GM19455 (cell line): ENCODE data around the gene TP53RK.

Experiments used
- ATAC-seq: cut with Tn5 transposase; IDR thresholded peaks from one replicate; pipeline ENCODE4 v1.9.1; 2021; ENCODE audit not compliant: unreplicated experiment

Gene TP53RK

GRCh38 chr20:46666306-46666705, 22.9 kb downstream of the TP53RK start:
- no peak for ATAC-seq

DNA sequence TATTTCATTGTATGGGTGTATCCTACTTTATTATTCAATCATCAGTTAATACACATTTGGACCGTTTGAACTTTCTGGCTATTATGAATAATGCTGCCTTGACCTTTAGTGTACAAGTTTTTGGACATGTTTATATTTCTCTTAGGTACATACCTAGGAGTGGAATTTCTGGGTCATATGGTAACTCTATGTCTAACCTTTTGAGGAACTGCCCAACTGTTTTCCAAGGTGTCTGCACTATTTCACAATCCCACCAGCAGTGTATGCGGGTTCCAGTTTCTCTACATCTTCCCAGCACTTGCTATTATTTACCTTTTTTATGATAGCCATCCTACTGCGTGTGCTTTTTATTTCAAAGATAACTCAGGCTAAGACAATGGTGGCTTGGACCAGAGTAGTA, 23.6 kb downstream of the TP53RK start:
- ATAC-seq: no peak

DNA sequence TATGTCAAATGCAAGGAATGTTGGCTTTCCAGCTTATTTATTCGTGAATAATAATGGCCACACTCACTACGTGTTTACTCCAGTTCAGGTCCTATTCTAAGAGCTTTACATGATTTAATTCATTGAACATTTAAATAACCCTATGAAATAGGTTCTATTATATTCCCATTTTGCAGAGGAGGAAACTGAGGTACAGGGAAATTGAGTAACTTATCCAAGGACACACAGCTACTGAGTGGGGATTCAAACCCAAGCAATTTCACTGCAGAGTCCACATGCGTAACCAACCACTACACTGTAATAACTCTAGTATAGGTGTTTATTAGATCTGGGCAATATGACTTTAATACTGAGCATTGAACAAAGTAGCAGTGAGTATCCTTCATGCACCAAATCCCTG, 25.7 kb downstream of the TP53RK start:
- ATAC-seq: no peak

GRCh38 chr20:46661659-46662058, 27.6 kb downstream of the TP53RK start:
- ATAC-seq: no peak

DNA sequence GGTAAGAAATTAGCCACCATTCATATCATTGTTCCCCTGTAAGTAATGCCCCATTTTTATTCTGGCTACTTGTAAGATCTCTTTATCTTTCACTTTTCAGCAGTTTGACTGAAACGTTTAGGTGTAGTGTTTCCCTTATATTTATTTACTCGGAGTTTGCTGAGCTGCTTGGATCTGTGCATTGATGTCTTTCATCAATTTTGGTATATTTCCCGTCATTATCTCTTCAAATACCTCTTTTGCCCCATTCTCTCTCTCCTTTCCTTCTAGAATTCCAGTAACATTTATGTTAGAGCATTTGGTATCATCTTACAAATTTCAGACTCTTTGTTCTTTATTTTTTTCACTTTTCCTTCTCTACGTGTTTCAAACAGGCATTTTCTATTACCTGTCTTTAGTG, 28.8 kb downstream of the TP53RK start:
- ATAC-seq: no peak

- ATAC-seq: no peak
Observed at GRCh38 chr20:46657618-46658017, 31.6 kb downstream of the TP53RK start.

DNA sequence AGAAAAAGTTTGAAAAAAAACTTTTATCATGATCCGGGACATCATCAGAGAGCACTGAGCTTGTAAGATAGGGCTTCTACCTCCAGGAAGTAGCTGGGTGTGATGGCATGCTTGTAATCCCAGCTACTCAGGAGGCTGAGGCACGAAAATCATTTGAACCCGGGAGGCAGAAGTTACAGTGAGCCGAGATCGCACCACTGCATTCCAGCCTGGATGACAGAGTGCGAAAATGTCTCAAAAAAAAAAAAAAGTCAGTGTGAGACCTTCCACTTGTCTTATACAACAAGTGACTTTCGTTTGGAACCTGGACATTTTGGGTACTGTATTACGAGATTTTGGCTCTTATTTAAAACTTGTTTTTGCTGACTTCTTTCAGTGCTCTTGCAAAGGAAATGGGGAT, 32.1 kb downstream of the TP53RK start:
- ATAC-seq: no peak

- ATAC-seq: no peak
Observed at GRCh38 chr20:46652699-46653098, 36.5 kb downstream of the TP53RK start.

DNA sequence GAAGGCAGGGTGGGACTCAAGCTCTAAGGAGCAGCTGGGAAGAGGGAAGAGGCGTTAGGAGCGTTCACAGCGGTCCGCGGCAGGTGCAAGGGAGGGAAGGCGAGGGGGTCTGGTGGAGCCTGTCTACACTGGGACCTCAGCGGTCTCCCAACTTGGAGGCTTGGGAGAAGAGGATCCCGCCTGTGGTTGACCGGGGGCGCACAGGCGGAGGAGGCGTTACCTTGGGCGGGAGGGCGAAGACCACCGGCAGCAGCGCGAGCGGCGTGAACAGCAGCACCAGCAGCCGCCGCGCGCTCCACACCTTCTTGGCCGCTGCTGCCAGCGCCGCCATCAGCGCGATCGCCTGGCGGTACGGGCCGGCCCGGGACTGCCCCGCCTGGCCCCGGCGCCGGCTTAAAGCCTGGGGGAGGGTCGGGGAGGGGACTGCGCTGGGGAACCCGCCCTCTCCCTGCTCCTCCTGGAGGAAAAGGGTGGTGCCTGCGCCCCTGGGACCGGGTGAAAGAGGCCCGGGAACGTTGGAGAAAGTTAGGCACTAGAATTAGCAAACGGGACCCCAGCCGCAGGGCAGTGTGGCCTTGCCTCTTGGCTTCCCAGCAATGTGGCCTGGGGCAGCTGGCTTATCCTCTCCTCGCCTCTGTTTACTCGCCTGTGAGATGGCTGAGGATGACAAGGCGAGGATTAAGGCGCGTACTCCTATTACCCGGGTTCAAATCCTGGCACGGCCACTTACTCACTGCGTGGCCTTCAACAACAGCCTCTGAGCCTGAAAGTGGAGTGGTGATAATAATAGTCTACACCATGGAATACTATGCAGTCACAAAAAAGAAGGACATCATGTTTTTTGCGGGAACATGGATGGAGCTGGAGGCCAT, 37.9 kb downstream of the TP53RK start, which contains the start of gene SLC13A3:
Gene SLC13A3, minus strand, starts transcription at position 369 of the 872 bp plus-strand sequence. Its CDS starts 38 bp downstream, at position 331.
- ATAC-seq: no peak

GRCh38 chr20:46650575-46651090, 38.6 kb downstream of the TP53RK start:
- ATAC-seq: no peak

- ATAC-seq: no peak
Observed at GRCh38 chr20:46649965-46650542, 39.2 kb downstream of the TP53RK start.

DNA sequence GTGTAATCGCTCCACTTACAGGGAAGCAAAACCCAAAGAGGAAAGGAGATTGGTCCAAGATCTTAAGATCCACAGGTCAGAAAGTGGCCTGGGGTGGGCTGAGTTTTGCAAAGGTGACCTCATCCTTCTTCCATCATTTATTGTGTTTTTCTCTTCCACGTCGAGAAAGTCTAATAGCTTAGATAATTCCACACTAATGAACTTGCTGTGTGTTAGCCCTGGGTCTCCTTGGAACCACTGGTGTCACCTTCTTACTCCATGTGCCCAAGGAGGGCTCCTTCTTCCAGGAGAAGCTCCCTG, 39.6 kb downstream of the TP53RK start:
- ATAC-seq: no peak

- no peak for ATAC-seq
Observed at GRCh38 chr20:46648903-46649649, 40.2 kb downstream of the TP53RK start.

DNA sequence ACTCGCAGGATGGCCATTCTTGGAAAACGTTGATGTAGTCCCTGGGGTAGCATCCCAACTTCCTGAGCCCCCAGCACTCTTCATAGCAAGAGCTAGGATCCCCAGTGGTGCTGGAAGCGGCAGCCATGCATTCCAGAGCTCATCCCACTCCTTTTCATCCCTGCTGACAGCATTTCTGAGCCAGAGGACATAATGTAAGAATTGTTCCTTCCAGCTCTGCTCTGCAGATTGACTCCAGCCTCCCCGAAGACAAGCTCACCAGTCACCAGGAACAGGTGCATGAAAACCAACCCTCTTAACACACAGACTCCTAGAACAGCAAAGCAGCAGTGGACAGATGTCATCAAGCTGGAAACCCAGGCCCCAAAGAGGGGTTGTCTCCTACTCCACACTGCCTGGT, 41.8 kb downstream of the TP53RK start:
- ATAC-seq: no peak

DNA sequence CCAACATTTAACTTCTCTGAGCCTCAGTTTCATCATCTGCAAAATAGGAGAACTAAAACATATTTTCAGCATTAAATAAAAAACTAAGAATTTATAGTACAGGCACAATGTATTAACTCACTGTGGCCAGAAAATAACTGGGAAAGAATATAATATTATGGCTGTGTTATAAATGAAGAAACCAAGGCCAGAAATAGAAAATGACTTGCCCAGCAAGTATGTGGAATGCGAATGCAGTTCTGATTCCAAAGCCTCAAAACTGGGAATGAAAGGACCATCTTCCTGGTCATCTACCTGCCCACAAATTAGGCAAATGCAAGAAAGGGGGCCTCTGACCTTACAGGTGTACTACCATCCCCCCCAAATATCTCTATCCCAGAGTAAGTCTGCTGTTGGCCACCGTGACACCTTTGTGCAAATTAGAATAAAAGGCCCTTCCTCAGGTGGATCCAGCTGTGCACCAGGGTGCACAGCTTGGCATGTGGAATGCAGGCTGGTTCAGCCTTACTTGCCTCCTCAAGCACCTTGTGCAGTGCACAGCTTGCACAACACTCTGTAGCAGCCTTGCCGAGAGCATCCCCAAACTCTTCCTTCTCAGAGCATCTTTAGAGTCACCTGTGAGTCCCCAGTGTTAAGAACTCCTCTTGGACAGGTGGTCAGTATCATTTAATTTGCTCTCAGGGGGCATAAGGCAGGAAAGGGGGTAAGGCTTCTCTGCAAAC, 42.4 kb downstream of the TP53RK start:
- no peak for ATAC-seq

DNA sequence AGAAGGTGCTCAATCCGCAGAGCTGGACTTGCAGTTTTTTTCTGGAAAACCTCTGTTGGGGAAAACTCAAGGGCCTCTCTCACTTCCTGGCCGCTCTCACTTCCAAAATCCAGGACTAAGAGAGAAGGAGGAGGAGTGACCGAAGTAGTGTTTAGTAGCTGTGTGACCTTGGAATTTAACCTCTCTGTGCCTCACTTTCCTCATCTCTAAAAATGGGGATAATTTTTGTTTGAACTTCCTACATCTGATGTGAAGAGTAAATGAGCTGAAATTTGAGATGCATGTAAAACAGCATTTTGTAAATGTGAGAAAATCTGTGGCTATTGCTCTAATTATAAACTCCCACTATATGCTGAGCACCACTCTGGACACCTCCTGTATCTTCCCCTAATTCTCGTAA, 43.1 kb downstream of the TP53RK start:
- no peak for ATAC-seq

- no peak for ATAC-seq
Observed at GRCh38 chr20:46644733-46645132, 44.5 kb downstream of the TP53RK start.

DNA sequence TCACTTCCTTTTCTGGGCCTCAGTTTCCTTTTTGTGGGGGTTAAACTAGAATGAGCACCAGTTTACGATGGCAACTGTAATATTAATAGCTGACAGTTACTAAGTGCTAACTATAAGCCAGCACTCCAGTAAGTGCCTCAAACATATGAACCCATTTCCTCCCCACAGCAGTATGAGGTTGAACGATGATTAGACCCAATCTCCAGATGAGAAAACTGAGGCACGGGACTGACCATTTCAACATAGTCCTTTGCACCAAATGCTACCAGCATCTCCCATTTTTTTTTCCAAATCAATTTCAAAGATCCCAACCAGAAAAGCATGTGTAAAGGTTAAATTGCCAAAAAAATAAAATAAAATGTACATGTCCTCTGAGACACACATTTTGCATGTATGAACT, 45.1 kb downstream of the TP53RK start:
- no peak for ATAC-seq

GRCh38 chr20:46642969-46643343, 46.3 kb downstream of the TP53RK start:
- ATAC-seq: no peak

GRCh38 chr20:46642265-46642968, 46.8 kb downstream of the TP53RK start:
- no peak for ATAC-seq

DNA sequence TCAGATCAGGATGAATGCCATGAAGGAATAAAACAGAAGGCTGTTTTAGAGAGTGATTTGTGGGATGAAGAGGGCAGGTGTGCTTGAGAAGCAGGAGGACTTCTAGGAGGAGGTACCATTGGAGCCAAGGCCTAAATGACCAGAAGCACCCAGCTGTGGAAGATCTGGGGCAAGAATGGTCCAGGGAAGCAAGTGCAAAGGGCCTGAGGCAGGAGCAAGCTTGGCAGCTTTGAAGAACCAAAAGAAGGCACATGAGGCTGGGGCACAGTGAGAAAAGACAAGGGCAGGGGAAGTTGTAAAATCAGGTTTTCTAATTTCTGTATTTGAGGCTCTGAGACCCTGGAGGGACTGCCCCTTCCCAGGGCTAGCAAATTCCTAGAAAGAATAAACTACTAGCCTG, 47.8 kb downstream of the TP53RK start:
- no peak for ATAC-seq
